Endodermal cell (in vitro differentiated cells): ENCODE data around the gene ZNF8. TPM values are rescaled to one million over a fixed set of nuclear protein-coding genes. Genes with fewer than 3 reads are reported as not detected.

ENCODE experiments used
- DNase-seq: peaks from one replicate; pipeline ENCODE4 v3.0.0-alpha.2; 2017
- H3K27ac ChIP-seq: 2 replicates; pipeline ENCODE4 v1.5.1; 2013; ENCODE audit warnings: mild to moderate bottlenecking, low read depth, low read length, moderate library complexity
- H3K27me3 ChIP-seq: 2 replicates; pipeline ENCODE4 v1.6.1; 2013; ENCODE audit warnings: mild to moderate bottlenecking, low read length, moderate library complexity; ENCODE audit not compliant: insufficient read depth, control insufficient read depth, poor library complexity, severe bottlenecking
- H3K36me3 ChIP-seq: 2 replicates; pipeline ENCODE4 v1.7.0; 2013; ENCODE audit warnings: mild to moderate bottlenecking, low read length, moderate library complexity; ENCODE audit not compliant: control insufficient read depth, insufficient read depth
- H3K4me1 ChIP-seq: one replicate; pipeline ENCODE4 v1.7.0; 2013; ENCODE audit warnings: low read length; ENCODE audit not compliant: control insufficient read depth, insufficient read depth
- H3K4me3 ChIP-seq: 2 replicates; pipeline ENCODE4 v1.5.1; 2013; ENCODE audit warnings: mild to moderate bottlenecking, low read length, moderate library complexity
- H3K9ac ChIP-seq: 2 replicates; pipeline ENCODE4 v1.6.1; 2013; ENCODE audit warnings: mild to moderate bottlenecking, low read length, moderate library complexity; ENCODE audit not compliant: poor library complexity, severe bottlenecking; ENCODE audit errors: extremely low read depth
- H3K9me3 ChIP-seq: 2 replicates; pipeline ENCODE4 v1.6.1; 2013; ENCODE audit warnings: mild to moderate bottlenecking, low read length, moderate library complexity; ENCODE audit not compliant: control insufficient read depth
- H3K27ac Mint-ChIP-seq: 2 replicates; pipeline ENCODE4 v1.8.0; 2020; ENCODE audit warnings: mixed read lengths
- H3K27me3 Mint-ChIP-seq: 2 replicates; pipeline ENCODE4 v1.8.0; 2021; ENCODE audit warnings: mild to moderate bottlenecking, mixed read lengths; ENCODE audit not compliant: insufficient read depth
- H3K36me3 Mint-ChIP-seq: 2 replicates; pipeline ENCODE4 v1.8.0; 2020; ENCODE audit warnings: low read depth, mixed read lengths
- H3K4me1 Mint-ChIP-seq: 2 replicates; pipeline ENCODE4 v1.8.0; 2020; ENCODE audit warnings: mixed read lengths
- H3K4me3 Mint-ChIP-seq: 2 replicates; pipeline ENCODE4 v1.8.0; 2020; ENCODE audit warnings: mild to moderate bottlenecking, moderate library complexity, mixed read lengths
- H3K9me3 Mint-ChIP-seq: 2 replicates; pipeline ENCODE4 v1.8.0; 2020; ENCODE audit warnings: mild to moderate bottlenecking, mixed read lengths
- WGBS, 2 experiments: methylation state at CpG; one replicate each; pipeline versions ENCODE4 v1.1.5 to v1.1.7; 2013; ENCODE audit warnings: missing lambda C conversion rate in 2 of 2, mixed read lengths in 1 of 2; ENCODE audit not compliant: insufficient coverage in 1 of 2, insufficient read length in 1 of 2; 5-methylcytosine and 5-hydroxymethylcytosine counted together
- total RNA-seq, 2 donors: library from RNA; stranded (reverse); fragmentation: NEBNext Ultra II Directional in 1 of 2; extraction: Animal tissue kit (Norgen Biotek cat#: 25700) in 1 of 2; gene quantifications; 2 replicates in 1 of 2; 3 replicates in 1 of 2; pipeline ENCODE4 v1.2.1, GENCODE V29; 2021
- TF ChIP-seq, protein P1 (sequence below): fragments of 200-600 bp; sonication (generic); conservative IDR thresholded peaks from 2 replicates; pipeline ENCODE4 v1.5.0; 2021; ENCODE audit warnings: antibody characterized with exemption, mild to moderate bottlenecking

ZNF8 gene
- total RNA-seq, 2 donors from 2014 or later = 14.4 to 16.1 TPM

DNA sequence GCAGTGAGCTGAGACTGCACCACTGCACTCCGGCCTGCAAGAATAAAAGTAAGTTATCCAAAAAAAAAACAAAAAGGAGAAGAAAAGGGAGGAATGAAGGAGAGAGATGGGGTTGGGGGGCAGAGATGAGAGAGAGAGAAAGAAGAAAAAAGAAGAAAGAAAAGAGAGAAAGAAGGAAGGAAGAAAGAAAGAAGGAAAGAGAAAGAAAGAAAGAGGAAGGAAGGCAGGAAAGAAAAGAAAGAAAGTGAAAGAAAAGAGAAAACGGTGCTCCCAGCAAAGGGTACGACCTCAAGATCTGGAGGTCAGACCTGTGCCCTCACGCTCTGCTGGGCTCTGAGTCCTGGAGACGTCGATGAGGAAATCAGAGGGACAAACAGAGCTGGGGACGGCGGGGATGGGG lies 70.8 kb downstream of the ZNF8 start:
- no peaks in the 10 kb centered on the region for H3K4me1 ChIP-seq
- no peaks in the 10 kb centered on the region for H3K36me3 ChIP-seq
- DNase-seq = no peak
- H3K9ac ChIP-seq = no peak overlapping the region
- Mint-ChIP-seq H3K4me1 (no peaks in the 10 kb centered on the region), H3K27ac (no peak overlapping the region), H3K36me3 (no peaks in the 10 kb centered on the region), H3K4me3 (no peak overlapping the region), H3K9me3 (no peaks in the 10 kb centered on the region), H3K27me3 (peaks cover 64% of the 10 kb centered on the region)
- no peak overlapping the region for H3K4me3 ChIP-seq
- TF ChIP-seq, protein P1, sequence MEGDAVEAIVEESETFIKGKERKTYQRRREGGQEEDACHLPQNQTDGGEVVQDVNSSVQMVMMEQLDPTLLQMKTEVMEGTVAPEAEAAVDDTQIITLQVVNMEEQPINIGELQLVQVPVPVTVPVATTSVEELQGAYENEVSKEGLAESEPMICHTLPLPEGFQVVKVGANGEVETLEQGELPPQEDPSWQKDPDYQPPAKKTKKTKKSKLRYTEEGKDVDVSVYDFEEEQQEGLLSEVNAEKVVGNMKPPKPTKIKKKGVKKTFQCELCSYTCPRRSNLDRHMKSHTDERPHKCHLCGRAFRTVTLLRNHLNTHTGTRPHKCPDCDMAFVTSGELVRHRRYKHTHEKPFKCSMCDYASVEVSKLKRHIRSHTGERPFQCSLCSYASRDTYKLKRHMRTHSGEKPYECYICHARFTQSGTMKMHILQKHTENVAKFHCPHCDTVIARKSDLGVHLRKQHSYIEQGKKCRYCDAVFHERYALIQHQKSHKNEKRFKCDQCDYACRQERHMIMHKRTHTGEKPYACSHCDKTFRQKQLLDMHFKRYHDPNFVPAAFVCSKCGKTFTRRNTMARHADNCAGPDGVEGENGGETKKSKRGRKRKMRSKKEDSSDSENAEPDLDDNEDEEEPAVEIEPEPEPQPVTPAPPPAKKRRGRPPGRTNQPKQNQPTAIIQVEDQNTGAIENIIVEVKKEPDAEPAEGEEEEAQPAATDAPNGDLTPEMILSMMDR = no peak
- H3K27me3 ChIP-seq = peaks cover 9% of the 10 kb centered on the region
- H3K9me3 ChIP-seq = no peaks in the 10 kb centered on the region
- 87 to 92% methylated on average over 7 to 8 of the region's 8 CpGs for WGBS, 2 experiments
- no peak overlapping the region for H3K27ac ChIP-seq

DNA sequence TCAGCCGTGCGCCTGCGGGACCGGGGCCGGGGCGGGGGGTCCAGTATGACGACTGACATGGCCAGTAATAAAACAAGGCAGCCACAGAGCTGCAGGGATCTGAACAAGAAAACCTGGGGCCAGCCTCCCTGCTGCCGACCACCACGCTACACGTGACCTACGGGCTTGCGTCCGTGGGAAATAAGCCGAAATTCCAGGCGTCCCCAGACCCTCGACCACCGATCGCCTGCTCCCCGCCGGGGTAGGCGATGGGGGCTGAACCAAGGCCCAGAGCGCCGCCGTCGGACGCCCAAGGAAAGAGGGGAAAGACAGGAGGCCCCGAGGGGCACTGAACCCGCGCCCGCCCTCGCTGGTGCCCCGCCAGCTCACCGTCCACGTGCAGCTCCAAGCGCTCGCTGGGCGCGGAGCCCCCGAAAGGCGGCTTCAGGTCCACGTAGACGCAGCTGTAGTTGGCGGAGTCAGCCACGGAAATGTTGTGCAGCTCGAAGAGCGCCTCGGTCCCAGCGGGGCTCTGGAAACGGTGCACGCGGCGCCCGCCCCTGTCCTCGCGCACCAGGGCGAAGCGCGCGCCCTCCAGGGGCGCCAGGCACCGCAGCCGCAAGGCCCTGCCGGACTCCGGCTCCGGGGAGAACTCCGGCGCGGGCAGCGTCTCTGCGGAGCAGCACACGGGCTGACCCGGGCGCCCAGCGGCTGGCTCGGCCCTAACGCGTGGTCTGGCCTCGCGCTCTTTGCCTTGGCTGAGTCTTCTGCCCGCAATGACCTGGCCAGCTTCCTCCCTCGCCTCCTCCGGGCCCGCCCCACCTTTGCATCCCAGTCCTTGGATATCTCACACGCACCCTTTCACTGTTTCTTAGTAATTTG lies 71.5 kb downstream of the ZNF8 start:
- no peaks in the 10 kb centered on the region for H3K9me3 ChIP-seq
- peaks cover 9% of the 10 kb centered on the region for H3K27me3 ChIP-seq
- TF ChIP-seq, protein P1 = no peak
- no peak overlapping the region for H3K9ac ChIP-seq
- Mint-ChIP-seq H3K27ac (no peak overlapping the region), H3K9me3 (no peaks in the 10 kb centered on the region), H3K4me3 (no peak overlapping the region), H3K27me3 (peaks cover 62% of the 10 kb centered on the region), H3K4me1 (no peaks in the 10 kb centered on the region), H3K36me3 (no peaks in the 10 kb centered on the region)
- no peaks in the 10 kb centered on the region for H3K4me1 ChIP-seq
- H3K4me3 ChIP-seq = no peak overlapping the region
- WGBS, 2 experiments = 95 to 96% methylated on average over 82 to 84 of the region's 84 CpGs
- H3K36me3 ChIP-seq = no peaks in the 10 kb centered on the region
- H3K27ac ChIP-seq = no peak overlapping the region
- peak; percentile 47 for DNase-seq

DNA sequence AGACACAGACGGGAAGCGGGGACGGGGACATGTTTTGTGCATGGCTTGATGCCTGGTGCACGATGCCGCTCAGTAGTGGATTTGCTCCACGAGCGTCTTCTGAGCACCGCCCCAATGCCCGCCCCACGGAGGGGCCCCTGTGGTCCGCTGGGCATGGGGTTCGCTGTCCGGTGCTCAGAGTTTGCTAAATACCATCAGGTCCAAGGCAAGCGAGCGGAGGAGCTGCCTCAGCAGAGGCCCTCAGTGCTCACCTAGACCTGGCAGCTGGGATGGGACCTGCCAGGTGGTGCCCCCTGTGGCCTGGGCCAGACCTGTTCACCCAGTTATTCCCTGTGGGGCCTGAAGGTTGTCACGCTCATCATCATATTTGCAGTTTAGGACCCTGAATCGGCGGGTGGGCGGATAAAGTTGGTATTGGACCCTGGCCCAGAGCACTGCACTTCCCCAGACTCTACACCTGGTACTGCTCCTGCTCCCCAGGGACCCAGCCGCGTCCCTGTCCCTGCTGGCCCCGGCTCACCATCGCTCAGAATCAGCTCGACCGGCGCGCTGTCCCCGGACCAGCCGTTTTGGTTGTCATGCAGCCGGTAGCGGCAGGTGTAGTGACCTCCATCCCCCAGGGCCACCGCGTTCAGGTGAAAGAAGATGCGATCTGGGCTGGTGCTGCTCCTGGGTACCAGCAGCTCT lies 72.3 kb downstream of the ZNF8 start:
- Histone ChIP-seq H3K4me3 (no peak overlapping the region), H3K27me3 (peaks cover 9% of the 10 kb centered on the region), H3K36me3 (no peaks in the 10 kb centered on the region), H3K27ac (no peak overlapping the region), H3K9me3 (no peaks in the 10 kb centered on the region), H3K4me1 (no peaks in the 10 kb centered on the region), H3K9ac (no peak overlapping the region)
- Mint-ChIP-seq H3K9me3 (no peaks in the 10 kb centered on the region), H3K27me3 (peaks cover 59% of the 10 kb centered on the region), H3K4me3 (no peak overlapping the region), H3K4me1 (no peaks in the 10 kb centered on the region), H3K36me3 (no peaks in the 10 kb centered on the region), H3K27ac (no peak overlapping the region)
- TF ChIP-seq, protein P1 = no peak
- DNase-seq = no peak
- 95% methylated on average over 34 of the region's 34 CpGs for WGBS, 2 experiments
